ENCODE data around the gene XPA.

XPA gene

DNA sequence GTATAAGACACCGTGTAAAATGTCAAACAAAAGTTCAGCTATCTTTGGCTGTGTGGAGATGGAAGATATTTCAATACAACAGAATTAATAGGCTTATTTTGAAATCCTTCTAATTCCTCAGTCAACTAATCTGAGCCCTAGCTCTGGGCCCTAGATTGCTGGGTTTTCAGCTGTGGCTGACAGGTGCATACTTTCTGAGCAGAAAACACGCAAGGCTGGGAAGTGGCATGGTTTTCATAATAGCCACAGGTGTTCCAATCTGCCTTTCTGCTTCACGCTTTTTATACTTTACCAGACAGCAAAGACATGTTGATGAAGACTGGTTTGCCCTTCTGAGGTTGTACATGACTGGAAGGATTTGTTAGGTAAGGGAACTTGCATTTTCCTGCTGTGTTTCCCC lies 20.7 kb upstream of the XPA start:
- Histone ChIP-seq H2AFZ (ENCODE audit: low read length) (peak overlapping the region; percentile 42), H3K4me3 (ENCODE audit: low read length) (0 out of 2 replicates have a peak overlapping the region, but pooled peaks have one; percentile 18), H3K27ac (ENCODE audit: low read length) (peak overlapping the region; percentile 85), H3F3A (ENCODE audit: insufficient read depth, low read length) (peaks cover 14% of the 10 kb centered on the region), H3K9me2 (replicated peaks; ENCODE audit: insufficient read depth, low read length) (no peaks in the 10 kb centered on the region), H4K20me1 (ENCODE audit: insufficient read depth, low read length) (no peaks in the 10 kb centered on the region), H3K36me3 (replicated peaks; ENCODE audit: insufficient read depth, low read length) (no peaks in the 10 kb centered on the region), H3K79me2 (ENCODE audit: low read length) (no peaks in the 10 kb centered on the region), H3K4me1 (ENCODE audit: low read length) (peaks cover 39% of the 10 kb centered on the region), H3K9me3 (replicated peaks; ENCODE audit: insufficient read depth, low read length) (no peaks in the 10 kb centered on the region), H3K4me2 (ENCODE audit: low read depth, low read length) (peak overlapping the region; percentile 51), H3K9ac (ENCODE audit: low read length) (peak overlapping the region; percentile 19; the same call in 1 of the 2 replicates), H3K27me3 (replicated peaks; ENCODE audit: insufficient read depth, low read length) (no peaks in the 10 kb centered on the region)
- peak; percentile 80 for DNase-seq
- no peak for TF ChIP-seq EZH2phosphoT487 (IDR thresholded peaks at IDR 0.05; ENCODE audit: low read length)
- TF ChIP-seq, protein P1, sequence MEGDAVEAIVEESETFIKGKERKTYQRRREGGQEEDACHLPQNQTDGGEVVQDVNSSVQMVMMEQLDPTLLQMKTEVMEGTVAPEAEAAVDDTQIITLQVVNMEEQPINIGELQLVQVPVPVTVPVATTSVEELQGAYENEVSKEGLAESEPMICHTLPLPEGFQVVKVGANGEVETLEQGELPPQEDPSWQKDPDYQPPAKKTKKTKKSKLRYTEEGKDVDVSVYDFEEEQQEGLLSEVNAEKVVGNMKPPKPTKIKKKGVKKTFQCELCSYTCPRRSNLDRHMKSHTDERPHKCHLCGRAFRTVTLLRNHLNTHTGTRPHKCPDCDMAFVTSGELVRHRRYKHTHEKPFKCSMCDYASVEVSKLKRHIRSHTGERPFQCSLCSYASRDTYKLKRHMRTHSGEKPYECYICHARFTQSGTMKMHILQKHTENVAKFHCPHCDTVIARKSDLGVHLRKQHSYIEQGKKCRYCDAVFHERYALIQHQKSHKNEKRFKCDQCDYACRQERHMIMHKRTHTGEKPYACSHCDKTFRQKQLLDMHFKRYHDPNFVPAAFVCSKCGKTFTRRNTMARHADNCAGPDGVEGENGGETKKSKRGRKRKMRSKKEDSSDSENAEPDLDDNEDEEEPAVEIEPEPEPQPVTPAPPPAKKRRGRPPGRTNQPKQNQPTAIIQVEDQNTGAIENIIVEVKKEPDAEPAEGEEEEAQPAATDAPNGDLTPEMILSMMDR (IDR thresholded peaks at IDR 0.05; ENCODE audit: low read length), result no peak

DNA sequence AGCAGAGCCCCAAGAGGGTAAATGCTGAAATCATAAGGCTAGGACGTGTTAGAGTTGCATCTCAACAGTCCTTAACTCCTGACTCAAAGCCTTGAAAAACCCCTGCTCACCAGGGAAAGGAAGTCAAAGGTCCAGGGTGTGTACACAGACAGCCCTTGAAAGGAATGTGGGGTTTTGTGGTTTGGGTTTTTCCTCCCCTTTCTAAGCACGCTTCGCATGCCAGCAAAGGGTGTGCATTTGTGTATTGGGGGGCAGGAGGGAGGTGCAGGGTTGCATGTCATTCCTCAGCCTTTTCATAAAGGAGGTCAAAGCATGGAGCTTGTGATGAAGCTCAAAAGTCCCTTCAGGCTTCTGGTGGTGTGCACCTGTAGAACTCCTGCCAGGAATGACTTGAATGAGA lies 17.3 kb upstream of the XPA start:
- TF ChIP-seq, protein P1 (IDR thresholded peaks at IDR 0.05; ENCODE audit: low read length), result no peak
- TF ChIP-seq EZH2 (optimal IDR thresholded peaks at IDR 0.05; ENCODE audit: low read depth, low read length) (no peak), EZH2phosphoT487 (IDR thresholded peaks at IDR 0.05; ENCODE audit: low read length) (no peak)
- Histone ChIP-seq H3K27ac (ENCODE audit: low read length) (no peak overlapping the region), H3K4me3 (ENCODE audit: low read length) (no peak overlapping the region), H3K9me3 (replicated peaks; ENCODE audit: insufficient read depth, low read length) (no peaks in the 10 kb centered on the region), H4K20me1 (ENCODE audit: insufficient read depth, low read length) (no peaks in the 10 kb centered on the region), H3K4me2 (ENCODE audit: low read depth, low read length) (peak overlapping the region; percentile 46), H3K27me3 (replicated peaks; ENCODE audit: insufficient read depth, low read length) (no peaks in the 10 kb centered on the region), H2AFZ (ENCODE audit: low read length) (no peak overlapping the region), H3K4me1 (ENCODE audit: low read length) (peaks cover 43% of the 10 kb centered on the region), H3K36me3 (replicated peaks; ENCODE audit: insufficient read depth, low read length) (no peaks in the 10 kb centered on the region), H3K79me2 (ENCODE audit: low read length) (no peaks in the 10 kb centered on the region), H3F3A (ENCODE audit: insufficient read depth, low read length) (peaks cover 14% of the 10 kb centered on the region), H3K9me2 (replicated peaks; ENCODE audit: insufficient read depth, low read length) (no peaks in the 10 kb centered on the region), H3K9ac (ENCODE audit: low read length) (no peak overlapping the region)
- peak; percentile 53 for DNase-seq

DNA sequence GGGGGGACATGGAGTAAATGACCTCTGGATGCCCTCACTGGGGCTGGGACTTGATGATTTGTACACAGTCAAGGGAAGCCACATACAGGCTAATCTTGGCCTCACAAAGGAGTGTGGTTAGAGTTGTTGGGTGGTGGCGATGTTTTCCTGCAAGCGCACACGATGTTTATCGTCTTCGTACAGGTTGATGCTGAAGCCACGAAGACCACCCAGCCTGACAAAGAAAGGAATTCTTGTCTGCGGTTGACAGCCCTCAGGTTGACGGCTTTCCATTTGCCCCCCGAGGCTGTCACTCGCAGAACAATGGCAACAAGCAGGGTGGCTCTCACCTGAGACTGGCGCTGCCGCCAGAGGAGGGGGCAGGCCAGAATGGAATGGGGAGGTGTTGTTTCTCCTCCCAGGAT lies 14.1 kb upstream of the XPA start:
- H3K79me2 ChIP-seq (ENCODE audit: low read length), result no peaks in the 10 kb centered on the region
- H3K9me2 ChIP-seq (replicated peaks; ENCODE audit: insufficient read depth, low read length), result no peaks in the 10 kb centered on the region
- H3K4me2 ChIP-seq (ENCODE audit: low read depth, low read length), result no peak overlapping the region
- H3K4me1 ChIP-seq (ENCODE audit: low read length), result peaks cover 18% of the 10 kb centered on the region
- H3K9ac ChIP-seq (ENCODE audit: low read length), result no peak overlapping the region
- H3K4me3 ChIP-seq (ENCODE audit: low read length), result no peak overlapping the region
- TF ChIP-seq, protein P1 (IDR thresholded peaks at IDR 0.05; ENCODE audit: low read length), result no peak
- TF ChIP-seq EZH2phosphoT487 (IDR thresholded peaks at IDR 0.05; ENCODE audit: low read length) (no peak), EZH2 (optimal IDR thresholded peaks at IDR 0.05; ENCODE audit: low read depth, low read length) (no peak)
- no peak for DNase-seq
- no peak overlapping the region for H2AFZ ChIP-seq (ENCODE audit: low read length)
- H3K27ac ChIP-seq (ENCODE audit: low read length), result no peak overlapping the region
- no peaks in the 10 kb centered on the region for H3K36me3 ChIP-seq (replicated peaks; ENCODE audit: insufficient read depth, low read length)
- no peaks in the 10 kb centered on the region for H4K20me1 ChIP-seq (ENCODE audit: insufficient read depth, low read length)
- no peaks in the 10 kb centered on the region; the same call in 1 of the 2 replicates for H3K27me3 ChIP-seq (replicated peaks; ENCODE audit: insufficient read depth, low read length)
- no peaks in the 10 kb centered on the region for H3F3A ChIP-seq (ENCODE audit: insufficient read depth, low read length)
- no peaks in the 10 kb centered on the region for H3K9me3 ChIP-seq (replicated peaks; ENCODE audit: insufficient read depth, low read length)
